Stimulated activated CD4-positive, alpha-beta T cell treated with anti-CD3 and anti-CD28 coated beads, Interleukin-1b, Interleukin-23, amount 100 ng/mL, for 48 hours (primary cell): Measurements from ENCODE around the gene NOG.

ENCODE experiments used
- DNase-seq: peaks from one replicate; pipeline ENCODE4 v3.0.0-alpha.2; 2020

NOG gene

GRCh38 chr17:56593646-56594319 is at the start of gene NOG:
Gene NOG, plus strand, starts transcription at chr17:56593699. Its CDS starts 525 bp downstream, at chr17:56594224.
- peak; percentile 42 for DNase-seq

GRCh38 chr17:56545106-56545505 is 48.4 kb upstream of the NOG start:
- DNase-seq = no peak

- DNase-seq = no peak
Observed at GRCh38 chr17:56545930-56546329, 47.6 kb upstream of the NOG start.

GRCh38 chr17:56548661-56549060 is 44.8 kb upstream of the NOG start:
- DNase-seq = no peak

- DNase-seq = no peak
Observed at GRCh38 chr17:56549501-56549900, 44.0 kb upstream of the NOG start.

GRCh38 chr17:56557682-56558081 is 35.8 kb upstream of the NOG start:
- DNase-seq = no peak

GRCh38 chr17:56558088-56558487 is 35.4 kb upstream of the NOG start:
- DNase-seq = no peak

- DNase-seq = no peak
Observed at GRCh38 chr17:56570199-56570598, 23.3 kb upstream of the NOG start.

GRCh38 chr17:56571456-56571855 is 22.0 kb upstream of the NOG start:
- no peak for DNase-seq

- no peak for DNase-seq
Observed at GRCh38 chr17:56577190-56577842, 16.2 kb upstream of the NOG start.

- DNase-seq = no peak
Observed at GRCh38 chr17:56577843-56578204, 15.7 kb upstream of the NOG start.

- no peak for DNase-seq
Observed at GRCh38 chr17:56581635-56582627, 11.6 kb upstream of the NOG start.

GRCh38 chr17:56583772-56584171 is 9.7 kb upstream of the NOG start:
- DNase-seq = no peak

- no peak for DNase-seq
Observed at GRCh38 chr17:56587298-56587697, 6.2 kb upstream of the NOG start.

GRCh38 chr17:56592487-56593085 is 913 bp upstream of the NOG start:
- peak; percentile 59 for DNase-seq

- no peak for DNase-seq
Observed at GRCh38 chr17:56593086-56593645, 333 bp upstream of the NOG start.

GRCh38 chr17:56594320-56595107 is 1.0 kb downstream of the NOG start:
- no peak for DNase-seq

GRCh38 chr17:56595108-56595418 is 1.6 kb downstream of the NOG start:
- no peak for DNase-seq

GRCh38 chr17:56595831-56596690 is 2.6 kb downstream of the NOG start:
- no peak for DNase-seq

- DNase-seq = no peak
Observed at GRCh38 chr17:56596691-56597494, 3.4 kb downstream of the NOG start.
